Measurements from ENCODE around the gene THRA. TPM values are rescaled to one million over a fixed set of nuclear protein-coding genes. Genes with fewer than 3 reads are reported as not detected.

Gene THRA
- total RNA-seq, 1 donor from 2014 or later: 5.4 TPM

GRCh38 chr17:40075201-40075941 lies 12.6 kb downstream of the THRA start:
- no peak for DNase-seq (ENCODE audit: low read depth)
- peak; percentile 93 for TF ChIP-seq CTCF (conservative IDR thresholded peaks at IDR 0.05; ENCODE audit: low read depth, low read length)
- H3K4me3 ChIP-seq (ENCODE audit: low read depth, low read length): no peak overlapping the region

GRCh38 chr17:40075942-40076498 lies 13.3 kb downstream of the THRA start:
- no peak overlapping the region for H3K4me3 ChIP-seq (ENCODE audit: low read depth, low read length)
- DNase-seq (ENCODE audit: low read depth): no peak
- TF ChIP-seq CTCF (conservative IDR thresholded peaks at IDR 0.05; ENCODE audit: low read depth, low read length): no peak

- no peak for TF ChIP-seq CTCF (conservative IDR thresholded peaks at IDR 0.05; ENCODE audit: low read depth, low read length)
- no peak overlapping the region for H3K4me3 ChIP-seq (ENCODE audit: low read depth, low read length)
- no peak for DNase-seq (ENCODE audit: low read depth)
These were observed 13.8 kb downstream of the THRA start for GRCh38 chr17:40076591-40076990.

GRCh38 chr17:40079545-40079944 lies 16.8 kb downstream of the THRA start:
- no peak overlapping the region for H3K4me3 ChIP-seq (ENCODE audit: low read depth, low read length)
- TF ChIP-seq CTCF (conservative IDR thresholded peaks at IDR 0.05; ENCODE audit: low read depth, low read length): no peak
- no peak for DNase-seq (ENCODE audit: low read depth)

GRCh38 chr17:40084477-40084876 lies 21.7 kb downstream of the THRA start:
- no peak for TF ChIP-seq CTCF (conservative IDR thresholded peaks at IDR 0.05; ENCODE audit: low read depth, low read length)
- DNase-seq (ENCODE audit: low read depth): no peak
- no peak overlapping the region for H3K4me3 ChIP-seq (ENCODE audit: low read depth, low read length)

- no peak for DNase-seq (ENCODE audit: low read depth)
- H3K4me3 ChIP-seq (ENCODE audit: low read depth, low read length): no peak overlapping the region
- TF ChIP-seq CTCF (conservative IDR thresholded peaks at IDR 0.05; ENCODE audit: low read depth, low read length): peak; percentile 82
These were observed 23.6 kb downstream of the THRA start for GRCh38 chr17:40086150-40087044.
